Pancreas (tissue), 10 donors: Measurements from ENCODE around the gene MACROD2. TPM values are rescaled to one million over a fixed set of nuclear protein-coding genes. Genes with fewer than 3 reads are reported as not detected.

Source experiments
- ATAC-seq, 4 donors: fragments of 200-7000 bp; cut with Tn5 transposase; one replicate each; pipeline versions ENCODE4 v1.8.0 to v1.9.1; 2020; ENCODE audit warnings: mild to moderate bottlenecking in 4 of 4, moderate library complexity in 4 of 4
- DNase-seq, 6 donors: peaks; one replicate each; pipeline ENCODE4 v3.0.0-alpha.2; 2020
- FAIRE-seq: peaks from 2 replicates; lab custom pipeline; 2012; peaks lifted over from hg19 to GRCh38; lab: Jason Lieb, UNC
- H3K27ac ChIP-seq, 4 donors: fragments of 200-600 bp; sonication (generic); 1 replicate in 3 of 4; 2 replicates in 1 of 4; pipeline versions ENCODE4 v1.5.0 to v1.8.0; 2020
- H3K27me3 ChIP-seq, 4 donors: fragments of 200-600 bp; one replicate each; pipeline ENCODE4 v1.8.0; 2021
- H3K36me3 ChIP-seq, 3 donors: fragments of 200-600 bp; sonication (generic) in 1 of 3; one replicate each; pipeline versions ENCODE4 v1.5.0 to v1.8.0; 2020 to 2021
- H3K4me1 ChIP-seq, 3 donors: fragments of 200-600 bp; one replicate each; pipeline ENCODE4 v1.8.0; 2021
- H3K4me3 ChIP-seq, 4 donors: fragments of 200-600 bp; sonication (generic) in 2 of 4; one replicate each; pipeline versions ENCODE4 v1.5.0 to v1.8.0; 2020 to 2021
- H3K9me3 ChIP-seq, 4 donors: fragments of 200-600 bp; one replicate each; pipeline ENCODE4 v1.8.0; 2021
- CTCF ChIP-seq, 4 donors: fragments of 200-600 bp; sonication (generic) in 3 of 4; IDR thresholded peaks; one replicate each; pipeline versions ENCODE4 v1.5.0 to v1.8.0; 2021; ENCODE audit warnings: antibody characterized with exemption in 4 of 4
- WGBS, 2 donors: extraction: QIAGEN DNeasy Blood & Tissue Kit; methylation state at CpG; one replicate each; pipeline ENCODE4 v1.1.7; 2013; 5-methylcytosine and 5-hydroxymethylcytosine counted together
- intact Hi-C, 3 donors: fragments of 100-400 bp; cut with DNase I; formaldehyde crosslinking; loops; one replicate each; pipeline versions ENCODE4 v1.11.1 to v1.14.2; 2022
- polyA plus RNA-seq, 2 donors: library from polyadenylated mRNA; stranded (reverse); fragments of 200-250 nt; gene quantifications; one replicate each; pipeline ENCODE4 v1.2.3, GENCODE V29; 2013
- total RNA-seq, 6 donors: library from RNA; stranded (reverse); fragmentation: NEBNext Ultra II Directional in 4 of 6; extraction: Animal tissue kit (Norgen Biotek cat#: 25700) in 4 of 6; gene quantifications; one replicate each; pipeline versions ENCODE4 v1.2.1 to v1.2.4, GENCODE V29; 2021 to 2023
- donor health status: healthy with polysubstance abuse.
- donor health status: DM: no; HTN: no; CAD: no; lungs with moderate emphysema.
- donor health status: DM: no; HTN: no; CAD: no.
- donor health status: control.
- donor health status: control.
- donor health status: Bipolar disorder and iron deficiency.
- donor health status: DM: yes; HTN: yes; CAD: no.
- donor health status: DM: no; HTN: no; CAD: no.
- donor health status: DM: no; HTN: no; CAD: no.
- donor health status: DM: yes; HTN: yes; CAD: no.

Gene MACROD2
- total and polyA plus RNA-seq, 8 donors: 1.7 to 4.9 (median 2.7) TPM

DNA sequence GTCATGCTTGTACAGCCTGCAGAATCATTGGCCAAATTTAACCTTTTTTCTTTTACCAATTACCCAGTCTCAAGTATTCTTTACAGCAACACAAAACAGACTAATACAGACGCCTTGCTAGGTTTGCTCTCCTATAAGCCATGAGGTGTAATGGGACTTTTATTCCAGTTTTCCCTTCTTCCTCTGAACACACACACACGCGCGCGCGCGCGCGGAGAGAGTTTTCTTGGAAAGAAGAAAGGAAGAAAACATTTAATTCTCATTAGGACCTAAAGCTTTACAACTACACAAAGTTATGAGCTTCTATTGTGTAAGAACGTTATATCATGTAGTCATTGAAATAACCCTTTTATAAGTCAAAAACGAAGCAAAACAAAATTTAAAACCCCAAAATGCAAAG is 1023.6 kb downstream of the MACROD2 start:
- 89 to 93% methylated on average over 11 of the region's 11 CpGs for WGBS, 2 donors
- DNase-seq (no peak), FAIRE-seq (no peak), ATAC-seq (no peak)
- Histone ChIP-seq H3K4me1 (no peaks in the 10 kb centered on the region), H3K27ac (no peak overlapping the region), H3K27me3 (no peaks in the 10 kb centered on the region), H3K9me3 (no peaks in the 10 kb centered on the region), H3K36me3 (no peaks in the 10 kb centered on the region), H3K4me3 (no peak overlapping the region)
- TF ChIP-seq CTCF (IDR thresholded peaks at IDR 0.05): no peak
- intact Hi-C loops: no loop called here

GRCh38 chr20:15020845-15021244 is 1025.5 kb downstream of the MACROD2 start:
- FAIRE-seq (no peak), DNase-seq (no peak), ATAC-seq (no peak)
- intact Hi-C loops: no loop called here
- Histone ChIP-seq H3K4me1 (no peaks in the 10 kb centered on the region), H3K4me3 (no peak overlapping the region), H3K36me3 (no peaks in the 10 kb centered on the region), H3K27me3 (no peaks in the 10 kb centered on the region), H3K9me3 (no peaks in the 10 kb centered on the region), H3K27ac (no peak overlapping the region)
- 89% methylated on average over 9 of the region's 9 CpGs for WGBS, 2 donors
- TF ChIP-seq CTCF (IDR thresholded peaks at IDR 0.05): no peak

GRCh38 chr20:15022921-15023320 is 1027.6 kb downstream of the MACROD2 start:
- Histone ChIP-seq H3K36me3 (no peaks in the 10 kb centered on the region), H3K4me3 (no peak overlapping the region), H3K27me3 (no peaks in the 10 kb centered on the region), H3K27ac (no peak overlapping the region), H3K9me3 (no peaks in the 10 kb centered on the region), H3K4me1 (no peaks in the 10 kb centered on the region)
- intact Hi-C loops: no loop called here
- DNase-seq: no peak
- no peak for FAIRE-seq
- ATAC-seq: peak in 1 of 4 donors; percentile 53
- TF ChIP-seq CTCF (IDR thresholded peaks at IDR 0.05): no peak

DNA sequence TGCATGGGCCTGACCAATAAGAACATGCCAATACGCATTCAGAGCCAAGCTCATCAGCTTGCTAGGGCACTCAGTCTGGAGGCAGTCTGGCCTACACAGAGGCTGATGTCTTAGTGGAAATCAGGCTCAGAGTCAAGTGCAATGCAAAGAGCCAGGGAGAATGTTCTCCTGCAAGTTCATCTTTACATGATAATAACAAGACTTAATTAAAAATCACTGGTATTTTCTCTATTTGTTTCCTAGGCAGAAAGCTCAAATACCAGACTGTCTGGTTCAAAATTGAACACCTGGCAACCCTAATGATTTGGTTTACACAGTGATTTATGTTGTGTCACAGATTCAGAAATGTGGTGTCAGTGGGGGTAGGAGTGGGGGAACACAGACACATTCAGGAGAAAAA is 1031.4 kb downstream of the MACROD2 start:
- ATAC-seq: no peak
- Histone ChIP-seq H3K27ac (no peak overlapping the region), H3K4me3 (no peak overlapping the region), H3K27me3 (no peaks in the 10 kb centered on the region), H3K4me1 (no peaks in the 10 kb centered on the region), H3K9me3 (no peaks in the 10 kb centered on the region), H3K36me3 (no peaks in the 10 kb centered on the region)
- no peak for TF ChIP-seq CTCF (IDR thresholded peaks at IDR 0.05)
- DNase-seq: no peak
- intact Hi-C loops: no loop called here
- WGBS, 2 donors: 94 to 97% methylated on average over 1 of the region's 1 CpG
- FAIRE-seq: no peak

GRCh38 chr20:15030826-15031225 is 1035.5 kb downstream of the MACROD2 start:
- FAIRE-seq (no peak), DNase-seq (no peak), ATAC-seq (no peak)
- TF ChIP-seq CTCF (IDR thresholded peaks at IDR 0.05): no peak
- WGBS, 2 donors: 91 to 92% methylated on average over 14 of the region's 14 CpGs
- Histone ChIP-seq H3K27me3 (no peaks in the 10 kb centered on the region), H3K27ac (no peak overlapping the region), H3K36me3 (no peaks in the 10 kb centered on the region), H3K4me1 (no peaks in the 10 kb centered on the region), H3K4me3 (no peak overlapping the region), H3K9me3 (no peaks in the 10 kb centered on the region)
- intact Hi-C loops: no loop called here
